Activated CD4-positive, alpha-beta T cell treated with anti-CD3 and anti-CD28 coated beads, Interleukin-2, amount 10 ng/mL, durations not matched to agents 24 days and 14 days (primary cell): ENCODE results near the gene SNW1. TPM values are rescaled to one million over a fixed set of nuclear protein-coding genes. Genes with fewer than 3 reads are reported as not detected.
"Not testable (repeated sequence)": the region's sequence is repeated elsewhere in the genome, so short reads cannot be mapped to it uniquely, and the experiment has no call there.

Experiments
- DNase-seq: peaks from one replicate; pipeline ENCODE4 v3.0.0; 2022
- H3K27ac Mint-ChIP-seq: one replicate; pipeline ENCODE4 v1.8.0; 2022; ENCODE audit warnings: mild to moderate bottlenecking, mixed read lengths
- H3K27me3 Mint-ChIP-seq: one replicate; pipeline ENCODE4 v1.8.0; 2022; ENCODE audit warnings: mixed read lengths
- H3K36me3 Mint-ChIP-seq: one replicate; pipeline ENCODE4 v1.8.0; 2022; ENCODE audit warnings: low read depth, mild to moderate bottlenecking, mixed read lengths
- H3K4me1 Mint-ChIP-seq: one replicate; pipeline ENCODE4 v1.8.0; 2021; ENCODE audit warnings: mixed read lengths
- H3K4me3 Mint-ChIP-seq: one replicate; pipeline ENCODE4 v1.8.0; 2022; ENCODE audit warnings: mild to moderate bottlenecking, moderate library complexity, mixed read lengths
- H3K9me3 Mint-ChIP-seq: one replicate; pipeline ENCODE4 v1.8.0; 2021; ENCODE audit warnings: mixed read lengths
- intact Hi-C: fragments of 100-400 bp; cut with micrococcal nuclease; formaldehyde crosslinking; loops from one replicate; pipeline ENCODE4 v1.15.1; 2023
- total RNA-seq: library from RNA; stranded (reverse); gene quantifications from 2 replicates; pipeline ENCODE4 v1.2.3, GENCODE V29; 2022

Gene SNW1
- total RNA-seq = 121 TPM in 2 replicates

DNA sequence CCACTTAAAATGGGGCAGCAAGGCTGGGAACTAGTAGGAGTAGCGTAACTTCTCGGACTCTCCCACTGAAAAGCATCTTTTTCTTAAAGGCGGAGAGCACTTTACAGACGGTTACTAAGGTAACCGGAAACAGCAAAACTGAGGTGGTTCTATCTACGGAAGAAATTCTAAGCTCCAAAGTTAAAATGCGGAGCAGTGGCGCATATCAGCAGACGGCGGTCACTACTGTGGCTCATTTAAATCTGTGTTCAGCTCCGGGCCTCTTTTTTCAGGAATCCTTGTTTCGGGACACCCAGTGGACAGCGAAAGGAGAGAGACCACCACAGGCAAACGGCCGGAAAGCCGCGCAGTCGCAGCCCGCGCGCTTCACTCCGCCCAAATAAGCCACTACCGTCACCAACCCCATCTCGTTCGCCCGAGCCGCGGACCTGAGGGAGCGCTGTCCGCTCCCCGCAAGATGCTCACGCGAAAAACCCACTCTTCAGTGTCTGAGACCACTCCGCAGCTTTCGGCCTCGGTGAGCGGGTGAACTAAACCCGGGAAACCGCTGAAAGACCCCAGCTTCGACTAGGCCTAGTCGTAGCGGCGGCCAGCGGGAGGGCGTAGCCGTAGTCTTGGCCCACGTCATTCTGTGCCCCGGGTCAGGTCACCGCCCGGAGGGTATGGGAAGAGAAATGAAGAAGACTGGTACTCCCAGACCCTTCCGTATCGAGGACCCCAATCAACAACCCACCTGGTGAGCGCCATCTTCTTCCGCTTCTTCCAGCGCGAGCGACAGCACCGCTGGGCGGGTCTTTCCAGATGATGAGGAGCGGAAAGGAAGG, at the start of gene SNW1:
SNW1 (minus strand) TSS at position 776 of the 824 bp plus-strand sequence; CDS start at position 747, 29 bp downstream.
- DNase-seq = peak; percentile 97
- H3K36me3 Mint-ChIP-seq = peaks cover 22% of the 10 kb centered on the region
- H3K4me3 Mint-ChIP-seq = peak within 1 kb of the TSS; percentile 94
- H3K27ac Mint-ChIP-seq = peak within 1 kb of the TSS; percentile 99
- intact Hi-C loops = loop anchor here (1.0 to 10.0 kb wide), 6 partner anchors 40 to 834 kb away; partner anchors contain the start of genes ADCK1, ALKBH1, CIPC and GSTZ1
- H3K4me1 Mint-ChIP-seq = peaks cover 25% of the 10 kb centered on the region
- no peaks in the 10 kb centered on the region for H3K9me3 Mint-ChIP-seq
- H3K27me3 Mint-ChIP-seq = peaks cover 6% of the 10 kb centered on the region

DNA sequence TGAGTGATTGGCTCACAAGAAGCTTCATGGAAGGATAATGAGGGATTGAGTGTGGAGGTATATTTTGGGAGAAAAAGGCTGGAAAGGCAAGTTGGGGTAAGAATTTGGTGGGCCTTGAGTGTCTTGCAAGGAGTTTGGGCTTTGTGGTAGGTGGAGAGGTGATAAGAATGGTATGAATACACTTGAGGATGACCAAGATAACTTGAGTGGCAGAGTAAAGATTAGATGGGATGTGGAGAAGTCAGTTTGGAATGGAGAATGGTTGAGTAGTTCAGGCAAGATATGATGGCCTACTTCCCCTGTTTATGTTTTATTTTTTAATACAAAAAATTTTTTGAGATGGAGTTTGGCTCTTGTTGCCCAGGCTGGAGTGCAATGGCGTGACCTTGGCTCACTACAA, 48.1 kb upstream of the SNW1 start:
- no peak overlapping the region for H3K4me3 Mint-ChIP-seq
- H3K4me1 Mint-ChIP-seq = no peaks in the 10 kb centered on the region
- H3K27me3 Mint-ChIP-seq = no peaks in the 10 kb centered on the region
- H3K9me3 Mint-ChIP-seq = no peaks in the 10 kb centered on the region
- no peak for DNase-seq
- H3K36me3 Mint-ChIP-seq = no peaks in the 10 kb centered on the region
- H3K27ac Mint-ChIP-seq = no peak overlapping the region
- intact Hi-C loops = no loop called here

DNA sequence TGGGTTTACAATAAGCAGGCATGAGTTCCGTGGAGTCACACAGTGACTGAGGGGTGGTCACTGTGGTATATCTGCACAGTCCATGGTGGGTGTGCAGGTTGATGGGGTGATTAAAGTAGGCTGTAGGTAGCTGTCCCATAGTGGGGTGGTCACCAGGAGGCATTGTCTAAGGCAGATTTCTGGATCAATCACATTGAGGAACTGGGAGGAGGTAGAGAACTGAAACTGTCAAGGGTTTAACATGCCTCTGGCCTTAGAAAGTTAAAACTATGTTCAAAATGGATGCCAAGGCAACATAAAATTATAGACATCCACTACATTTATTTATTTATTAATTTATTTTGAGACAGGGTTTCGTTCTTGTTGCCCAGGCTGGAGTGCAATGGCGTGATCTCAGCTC, 47.3 kb upstream of the SNW1 start:
- H3K27ac Mint-ChIP-seq = no peak overlapping the region
- H3K9me3 Mint-ChIP-seq = no peaks in the 10 kb centered on the region
- no peak for DNase-seq
- H3K27me3 Mint-ChIP-seq = no peaks in the 10 kb centered on the region
- intact Hi-C loops = no loop called here
- H3K4me3 Mint-ChIP-seq = no peak overlapping the region
- no peaks in the 10 kb centered on the region for H3K36me3 Mint-ChIP-seq
- H3K4me1 Mint-ChIP-seq = no peaks in the 10 kb centered on the region

DNA sequence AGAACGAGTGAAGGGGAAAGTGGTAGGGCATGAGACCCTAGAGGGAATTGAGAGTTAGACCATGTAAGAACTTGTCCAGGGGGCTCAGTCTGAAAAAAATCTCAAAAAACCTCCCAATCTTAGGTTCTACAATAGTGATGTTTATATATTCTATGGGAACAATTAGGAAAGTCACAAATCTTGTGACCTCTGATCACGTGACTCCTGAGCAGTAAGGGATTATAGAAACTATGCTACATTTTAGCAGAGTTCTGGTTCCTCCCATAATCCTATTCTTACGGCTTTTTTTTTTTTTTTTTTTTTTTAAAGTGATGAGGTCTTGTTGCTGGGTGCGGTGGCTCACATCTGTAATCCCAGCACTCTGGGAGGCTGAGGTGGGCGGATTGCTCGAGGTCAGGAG, 44.8 kb upstream of the SNW1 start:
- Mint-ChIP-seq H3K4me1 (no peaks in the 10 kb centered on the region), H3K27ac (no peak overlapping the region), H3K27me3 (no peaks in the 10 kb centered on the region), H3K9me3 (no peaks in the 10 kb centered on the region), H3K36me3 (no peaks in the 10 kb centered on the region), H3K4me3 (no peak overlapping the region)
- DNase-seq = no peak
- intact Hi-C loops = no loop called here

DNA sequence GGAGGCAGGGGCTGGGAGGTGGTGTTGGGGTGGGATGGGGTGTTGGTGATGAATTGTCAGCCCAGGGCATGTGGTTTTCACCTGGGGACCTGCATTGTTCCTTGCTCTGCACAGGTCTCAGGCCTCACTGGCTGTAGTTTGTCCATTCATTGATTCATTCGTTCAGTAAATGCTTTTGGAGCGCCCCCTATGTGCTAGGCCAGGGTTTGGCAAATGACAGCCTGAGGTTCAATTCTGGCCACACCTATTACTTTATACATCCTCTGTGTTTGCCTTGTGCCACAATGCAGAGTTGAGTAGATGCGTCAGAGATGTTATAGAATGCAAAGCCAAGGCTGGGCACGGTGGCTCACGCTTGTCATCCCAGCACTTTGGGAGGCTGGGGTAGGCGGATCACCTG, 43.6 kb upstream of the SNW1 start:
- Mint-ChIP-seq H3K4me3 (no peak overlapping the region), H3K27me3 (no peaks in the 10 kb centered on the region), H3K9me3 (no peaks in the 10 kb centered on the region), H3K36me3 (no peaks in the 10 kb centered on the region), H3K4me1 (peaks cover 6% of the 10 kb centered on the region), H3K27ac (no peak overlapping the region)
- intact Hi-C loops = no loop called here
- peak; percentile 71 for DNase-seq

DNA sequence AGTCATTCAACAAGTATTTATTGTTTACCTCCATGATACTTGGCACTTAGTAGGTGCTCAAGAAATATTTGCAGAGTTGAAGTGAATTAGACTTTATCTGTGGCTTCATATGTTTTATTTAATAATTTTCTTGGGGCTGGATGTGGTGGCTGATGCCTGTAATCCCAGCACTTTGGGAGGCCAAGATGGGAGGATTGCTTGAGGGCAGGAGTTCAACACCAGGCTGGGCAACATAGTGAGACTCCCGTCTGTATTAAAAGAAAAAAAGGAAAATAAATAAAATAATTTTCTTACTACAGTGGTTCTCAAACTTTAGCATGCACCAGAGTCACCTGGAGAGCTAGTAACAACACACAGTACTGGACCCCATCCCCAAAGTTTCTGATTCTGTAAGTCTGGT, 39.9 kb upstream of the SNW1 start:
- H3K27ac Mint-ChIP-seq = no peak overlapping the region
- H3K9me3 Mint-ChIP-seq = no peaks in the 10 kb centered on the region
- no peaks in the 10 kb centered on the region for H3K27me3 Mint-ChIP-seq
- H3K4me1 Mint-ChIP-seq = peaks cover 7% of the 10 kb centered on the region
- H3K4me3 Mint-ChIP-seq = peak overlapping the region; percentile 88
- DNase-seq = no peak
- H3K36me3 Mint-ChIP-seq = no peaks in the 10 kb centered on the region
- intact Hi-C loops = loop anchor here (1.0 kb wide), 4 partner anchors 40 to 481 kb away; partner anchors contain the start of genes AHSA1, ALKBH1, POMT2 and SLIRP

DNA sequence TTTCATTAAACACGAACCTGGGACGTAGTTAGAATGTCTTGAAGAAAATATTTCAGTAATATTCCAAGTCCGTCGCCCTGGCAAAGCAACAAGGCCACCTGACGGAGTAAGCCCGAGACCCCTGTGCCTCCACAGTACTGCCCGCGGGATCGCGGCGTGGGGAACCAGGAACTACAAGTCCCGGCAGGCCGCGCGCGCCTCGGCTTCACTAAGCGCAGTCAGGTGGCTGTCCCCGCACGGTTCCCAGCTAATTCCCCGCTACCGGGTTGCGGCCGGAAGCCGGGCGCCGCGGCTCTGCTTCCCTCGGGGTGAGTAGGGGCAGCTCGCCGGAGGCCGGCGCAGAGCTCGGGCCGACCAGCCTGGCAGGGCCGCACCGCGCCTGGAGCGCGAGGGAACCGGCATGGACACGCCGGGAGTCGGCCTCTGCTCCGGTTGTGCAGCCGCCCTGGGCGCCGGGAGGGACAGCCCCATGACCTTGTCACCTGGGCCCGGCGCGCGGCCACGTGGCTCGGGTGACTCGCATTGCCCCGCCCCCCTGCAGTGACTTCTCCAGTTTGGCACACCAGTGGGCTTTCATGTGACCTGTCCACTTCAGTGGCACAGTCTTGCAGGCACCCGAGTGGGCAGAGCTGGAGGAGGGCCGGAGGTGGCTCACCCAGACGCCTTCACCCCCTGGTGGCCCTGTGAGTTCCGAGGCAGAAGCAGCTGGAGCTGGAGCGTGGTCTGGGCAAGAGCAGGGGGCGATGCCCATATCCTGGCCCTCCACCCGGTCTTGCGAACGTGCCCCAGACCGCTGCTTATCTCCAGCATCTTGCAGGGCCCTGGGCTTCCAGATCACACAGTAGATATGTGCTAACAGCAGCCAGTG, 39.1 kb upstream of the SNW1 start, which contains the start of gene ADCK1:
ADCK1 (plus strand) TSS at position 247 of the 868 bp plus-strand sequence. CDS start 18,870 bp downstream, outside the sequence.
- Mint-ChIP-seq H3K9me3 (no peaks in the 10 kb centered on the region), H3K27ac (peak within 1 kb of the TSS; percentile 88), H3K4me3 (peak within 1 kb of the TSS; percentile 88), H3K27me3 (no peaks in the 10 kb centered on the region), H3K4me1 (peaks cover 7% of the 10 kb centered on the region), H3K36me3 (no peaks in the 10 kb centered on the region)
- DNase-seq = peak; percentile 96
- intact Hi-C loops = loop anchor here (1.0 kb wide), 4 partner anchors 39 to 480 kb away; partner anchors contain the start of genes AHSA1, ALKBH1, POMT2 and SLIRP

DNA sequence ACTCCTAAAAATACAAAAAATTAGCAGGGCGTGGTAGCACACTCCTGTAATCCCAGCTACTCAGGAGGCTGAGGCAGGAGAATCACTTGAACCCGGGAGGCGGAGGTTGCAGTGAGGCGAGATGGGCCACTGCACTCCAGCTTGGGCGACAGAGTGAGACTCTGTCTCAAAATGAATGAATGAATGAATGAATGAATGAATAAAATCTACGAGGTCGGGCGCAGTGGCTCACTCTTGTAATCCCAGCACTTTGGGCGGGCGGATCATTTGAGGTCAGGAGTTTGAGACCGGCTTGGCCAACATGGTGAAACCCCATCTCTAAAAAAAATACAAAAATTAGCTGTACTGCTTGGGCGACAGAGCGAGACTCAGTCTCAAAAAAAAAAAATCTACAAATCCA, 38.5 kb upstream of the SNW1 start:
- H3K9me3 Mint-ChIP-seq, H3K27me3 Mint-ChIP-seq, intact Hi-C loops, H3K4me1 Mint-ChIP-seq, DNase-seq, H3K36me3 Mint-ChIP-seq: not testable (repeated sequence)
- Mint-ChIP-seq H3K27ac (peak overlapping the region; percentile 76), H3K4me3 (peak overlapping the region; percentile 88)

DNA sequence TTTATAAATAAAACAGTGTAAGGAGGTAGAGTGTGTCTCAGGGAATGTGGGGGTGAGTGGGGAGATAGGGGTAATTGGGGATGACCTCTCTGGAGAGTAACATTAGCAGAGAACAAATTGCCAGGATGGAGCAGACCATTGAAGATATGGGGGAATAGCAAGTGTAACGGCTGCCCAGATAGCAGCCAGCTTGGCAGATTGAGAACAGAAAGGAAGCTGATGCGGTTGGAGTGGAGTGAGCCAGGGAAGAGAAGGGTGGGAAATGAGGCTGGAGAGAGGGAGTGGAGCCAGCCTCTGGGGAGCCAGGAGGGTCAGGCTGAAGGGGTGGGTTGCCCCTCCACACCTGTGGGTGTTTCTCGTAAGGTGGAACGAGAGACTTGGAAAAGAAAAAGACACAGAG, 33.4 kb upstream of the SNW1 start:
- no peaks in the 10 kb centered on the region for H3K4me1 Mint-ChIP-seq
- DNase-seq = no peak
- no peaks in the 10 kb centered on the region for H3K36me3 Mint-ChIP-seq
- intact Hi-C loops = no loop called here
- H3K9me3 Mint-ChIP-seq = no peaks in the 10 kb centered on the region
- H3K4me3 Mint-ChIP-seq = no peak overlapping the region
- H3K27ac Mint-ChIP-seq = no peak overlapping the region
- peaks cover 7% of the 10 kb centered on the region for H3K27me3 Mint-ChIP-seq

DNA sequence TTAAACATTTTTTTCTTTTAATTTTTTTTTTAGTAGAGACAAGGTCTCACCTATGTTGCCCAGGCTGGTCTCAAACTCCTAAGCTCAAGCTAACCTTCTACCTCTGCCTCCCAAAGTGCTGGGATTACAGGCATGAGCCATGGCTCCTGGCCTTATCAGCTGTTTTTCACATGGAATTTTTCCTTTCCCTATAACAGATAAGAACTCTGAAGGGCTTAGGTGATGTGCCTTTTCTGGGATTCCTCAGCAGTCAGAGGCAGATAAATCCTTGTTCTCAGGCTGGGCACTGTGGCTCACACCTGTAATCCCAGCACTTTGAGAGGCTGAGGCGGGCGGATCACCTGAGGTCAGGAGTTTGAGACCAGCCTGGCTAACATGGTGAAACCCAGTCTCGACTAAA, 32.3 kb upstream of the SNW1 start:
- H3K36me3 Mint-ChIP-seq, DNase-seq, H3K4me3 Mint-ChIP-seq, H3K4me1 Mint-ChIP-seq, H3K9me3 Mint-ChIP-seq, H3K27ac Mint-ChIP-seq, intact Hi-C loops: not testable (repeated sequence)
- peaks cover 12% of the 10 kb centered on the region for H3K27me3 Mint-ChIP-seq

DNA sequence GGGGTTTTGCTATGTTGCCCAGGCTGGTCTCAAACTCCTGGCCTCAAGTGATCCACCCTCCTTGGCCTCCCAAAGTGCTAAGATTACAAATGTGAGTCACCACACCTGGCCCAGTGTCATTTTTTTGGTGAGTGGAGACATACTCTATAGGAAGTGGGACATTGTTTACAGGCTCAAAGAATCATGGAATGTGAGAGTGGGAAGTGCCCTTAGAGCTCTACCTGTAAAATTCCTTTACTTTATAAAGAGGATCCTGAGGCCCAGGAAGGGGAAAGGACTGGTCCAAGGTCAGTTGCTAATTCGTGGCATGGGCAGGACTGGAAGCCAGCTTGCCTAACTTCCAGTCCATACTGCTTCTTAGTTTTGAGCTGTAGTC, 30.3 kb upstream of the SNW1 start:
- Mint-ChIP-seq H3K27me3 (peaks cover 12% of the 10 kb centered on the region), H3K36me3 (no peaks in the 10 kb centered on the region)
- no peak for DNase-seq

DNA sequence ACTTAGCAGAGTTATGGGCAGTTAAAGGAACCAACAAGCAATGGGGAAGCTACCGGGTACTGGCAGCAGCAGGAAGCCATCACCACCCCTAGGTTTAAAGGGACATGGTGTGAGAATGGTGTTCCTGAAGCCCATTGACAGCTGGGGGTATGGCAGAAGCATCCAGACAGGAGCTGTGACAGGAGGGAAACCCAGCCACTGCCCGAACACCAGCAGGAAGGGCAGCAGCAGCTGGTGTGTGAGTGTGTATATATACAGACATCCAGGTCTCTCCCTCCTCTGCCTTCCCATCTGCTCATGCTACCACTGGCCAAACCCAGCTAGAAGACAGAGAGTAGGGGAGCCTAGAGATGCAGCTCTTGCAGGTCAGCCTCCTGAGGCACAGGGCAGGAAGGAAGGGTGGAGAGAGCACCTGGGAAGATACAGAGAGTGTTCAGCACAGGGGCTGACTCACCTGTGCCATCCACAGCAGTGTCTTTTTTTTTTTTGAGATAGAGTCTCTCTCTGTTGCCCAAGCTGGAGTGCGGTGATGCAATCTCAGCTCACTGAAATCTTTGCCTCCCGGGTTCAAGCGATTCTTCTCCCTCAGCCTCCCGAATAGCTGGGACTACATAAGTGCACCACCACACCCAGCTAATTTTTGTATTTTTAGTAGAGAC, 29.7 kb upstream of the SNW1 start:
- Mint-ChIP-seq H3K9me3 (no peaks in the 10 kb centered on the region), H3K27ac (no peak overlapping the region), H3K4me1 (no peaks in the 10 kb centered on the region), H3K36me3 (no peaks in the 10 kb centered on the region), H3K27me3 (peaks cover 13% of the 10 kb centered on the region), H3K4me3 (no peak overlapping the region)
- intact Hi-C loops = no loop called here
- no peak for DNase-seq

More for the DNA sequence above, 30.3 kb upstream of the SNW1 start:
- Mint-ChIP-seq H3K9me3 (no peaks in the 10 kb centered on the region), H3K4me3 (no peak overlapping the region), H3K27ac (no peak overlapping the region), H3K4me1 (no peaks in the 10 kb centered on the region)
- intact Hi-C loops = no loop called here

DNA sequence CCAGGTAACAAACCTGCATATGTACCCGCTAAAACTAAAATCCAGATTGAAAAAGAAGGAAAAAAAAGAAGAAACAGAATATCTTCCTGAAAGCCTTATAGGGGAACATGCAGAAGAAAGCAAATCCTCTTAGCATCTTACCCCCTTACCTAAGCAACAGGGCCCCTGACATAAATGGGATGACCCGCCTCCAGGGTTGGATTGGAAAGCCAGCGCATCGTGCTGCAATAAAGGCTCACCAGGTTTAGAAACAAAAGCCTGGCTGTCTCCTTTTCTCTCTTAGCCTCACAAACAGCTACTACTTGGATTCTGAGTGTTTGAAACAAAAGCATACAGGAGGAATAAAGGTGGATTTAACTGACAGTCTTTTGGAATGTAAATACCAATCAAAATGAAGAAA, 25.2 kb upstream of the SNW1 start:
- Mint-ChIP-seq H3K27ac (no peak overlapping the region), H3K9me3 (no peaks in the 10 kb centered on the region), H3K36me3 (no peaks in the 10 kb centered on the region), H3K27me3 (peaks cover 11% of the 10 kb centered on the region), H3K4me3 (no peak overlapping the region), H3K4me1 (no peaks in the 10 kb centered on the region)
- DNase-seq = no peak
- intact Hi-C loops = no loop called here
